Neural cell (in vitro differentiated cells): ENCODE data around the gene FOXF1. TPM values are rescaled to one million over a fixed set of nuclear protein-coding genes. Genes with fewer than 3 reads are reported as not detected.

Experiments used
- H2AFZ ChIP-seq: fragments of 200-600, 300-800 bp; sonication (generic), shearing (Covaris generic); 2 replicates; pipeline ENCODE4 v1.6.0; 2014; ENCODE audit warnings: low read depth, mild to moderate bottlenecking, antibody characterized with exemption, low read length, moderate library complexity
- H3F3A ChIP-seq: fragments of 200-600 bp; shearing (Covaris generic); 2 replicates; pipeline ENCODE4 v1.6.1; 2016; ENCODE audit warnings: mild to moderate bottlenecking, moderate library complexity, mixed read lengths, antibody characterized with exemption, low read length; ENCODE audit not compliant: insufficient read depth, poor library complexity, severe bottlenecking
- H3K27ac ChIP-seq: fragments of 200-600, 300-800 bp; sonication (generic), shearing (Covaris generic); 2 replicates; pipeline ENCODE4 v1.5.1; 2014; ENCODE audit warnings: mild to moderate bottlenecking, low read length, moderate library complexity
- H3K27me3 ChIP-seq: fragments of 300-800, 200-600 bp; sonication (generic), shearing (Covaris generic); 2 replicates; pipeline ENCODE4 v1.6.0; 2014; ENCODE audit warnings: mild to moderate bottlenecking, low read depth, low read length, moderate library complexity; ENCODE audit not compliant: insufficient read depth
- H3K36me3 ChIP-seq: fragments of 300-800, 200-600 bp; sonication (generic), shearing (Covaris generic); 2 replicates; pipeline ENCODE4 v1.5.1; 2014; ENCODE audit warnings: mild to moderate bottlenecking, antibody characterized with exemption, low read length, moderate library complexity; ENCODE audit not compliant: insufficient read depth
- H3K4me2 ChIP-seq: fragments of 300-800, 200-600 bp; sonication (generic), shearing (Covaris generic); 2 replicates; pipeline ENCODE4 v1.6.0; 2014; ENCODE audit warnings: mild to moderate bottlenecking, low read length
- H3K4me3 ChIP-seq: fragments of 300-800, 200-600 bp; sonication (generic), shearing (Covaris generic); 2 replicates; pipeline ENCODE4 v1.5.1; 2014; ENCODE audit warnings: mild to moderate bottlenecking, low read length, moderate library complexity
- H3K79me2 ChIP-seq: fragments of 200-600 bp; shearing (Covaris generic); replicated peaks from 2 replicates; pipeline ENCODE4 v1.6.0; 2014; ENCODE audit warnings: mild to moderate bottlenecking, low read length, moderate library complexity; ENCODE audit not compliant: insufficient read depth
- H3K9ac ChIP-seq: fragments of 300-800, 200-600 bp; sonication (generic), shearing (Covaris generic); 2 replicates; pipeline ENCODE4 v1.6.1; 2016; ENCODE audit warnings: mild to moderate bottlenecking, low read length, mixed read lengths
- H3K9me2 ChIP-seq: fragments of 200-600 bp; shearing (Covaris generic); 2 replicates; pipeline ENCODE4 v1.6.1; 2016; ENCODE audit warnings: mild to moderate bottlenecking, low read length, mixed read lengths; ENCODE audit not compliant: insufficient read depth
- H3K9me3 ChIP-seq: fragments of 200-600, 300-800 bp; sonication (generic), shearing (Covaris generic); 2 replicates; pipeline ENCODE4 v1.6.1; 2016; ENCODE audit warnings: mild to moderate bottlenecking, mixed run types, low read length, moderate library complexity, mixed read lengths
- H4K20me1 ChIP-seq: fragments of 200-600 bp; shearing (Covaris generic); 2 replicates; pipeline ENCODE4 v1.6.1; 2016; ENCODE audit warnings: mild to moderate bottlenecking, mixed run types; ENCODE audit not compliant: insufficient read depth
- EP300 ChIP-seq: fragments of 450-650 bp; conservative IDR thresholded peaks from 2 replicates; pipeline ENCODE4 v1.6.1; 2014; ENCODE audit warnings: antibody characterized with exemption, mild to moderate bottlenecking, moderate library complexity; ENCODE audit not compliant: poor library complexity, severe bottlenecking
- EZH2 ChIP-seq: fragments of 200-600, 300-800 bp; shearing (Covaris generic), sonication (generic); IDR thresholded peaks from 2 replicates; pipeline ENCODE4 v1.6.1; 2014; ENCODE audit warnings: antibody characterized with exemption, low read length, borderline replicate concordance, mild to moderate bottlenecking; ENCODE audit not compliant: insufficient read depth, poor library complexity, severe bottlenecking
- MXI1 ChIP-seq: fragments of 450-650 bp; conservative IDR thresholded peaks from 2 replicates; pipeline ENCODE4 v1.6.1; 2014; ENCODE audit warnings: antibody characterized with exemption, mild to moderate bottlenecking; ENCODE audit not compliant: poor library complexity, severe bottlenecking
- POLR2AphosphoS5 ChIP-seq: IDR thresholded peaks from 2 replicates; pipeline ENCODE4 v1.6.1; 2012
- RAD21 ChIP-seq: fragments of 450-650 bp; conservative IDR thresholded peaks from 2 replicates; pipeline ENCODE4 v1.6.1; 2014; ENCODE audit warnings: antibody characterized with exemption, mild to moderate bottlenecking, moderate library complexity
- SMC3 ChIP-seq: fragments of 450-650 bp; conservative IDR thresholded peaks from 2 replicates; pipeline ENCODE4 v1.6.1; 2014; ENCODE audit warnings: antibody characterized with exemption, mild to moderate bottlenecking, moderate library complexity; ENCODE audit not compliant: poor library complexity
- TAF1 ChIP-seq: IDR thresholded peaks from 2 replicates; pipeline ENCODE4 v1.6.1; 2012; ENCODE audit warnings: low read depth
- polyA plus RNA-seq: library from polyadenylated mRNA; depleted of rRNA; stranded (reverse); fragments of >200 nt; gene quantifications from 2 replicates; pipeline ENCODE4 v1.2.3, GENCODE V29; 2014
- TF ChIP-seq, protein P1 (sequence below): IDR thresholded peaks from 2 replicates; pipeline ENCODE4 v1.6.1; 2012; ENCODE audit warnings: borderline replicate concordance
- TF ChIP-seq, protein P2 (sequence below): fragments of 450-650 bp; IDR thresholded peaks from 2 replicates; pipeline ENCODE4 v1.5.1; 2014; ENCODE audit warnings: antibody characterized with exemption, mild to moderate bottlenecking, moderate library complexity; ENCODE audit not compliant: poor library complexity, severe bottlenecking

Gene FOXF1
- polyA plus RNA-seq, 1 donor from 2014 or later = not detected

- H2AFZ ChIP-seq = no peak overlapping the region
- no peaks in the 10 kb centered on the region for H3K9me3 ChIP-seq
- H3K79me2 ChIP-seq = no peaks in the 10 kb centered on the region
- H3K4me3 ChIP-seq = no peak overlapping the region
- H3K27ac ChIP-seq = no peak overlapping the region
- no peak overlapping the region for H3K4me2 ChIP-seq
- no peaks in the 10 kb centered on the region for H3K9me2 ChIP-seq
- no peak overlapping the region for H3K9ac ChIP-seq
- H3K36me3 ChIP-seq = no peaks in the 10 kb centered on the region
- H3K27me3 ChIP-seq = peaks cover 98% of the 10 kb centered on the region
- no peaks in the 10 kb centered on the region for H4K20me1 ChIP-seq
- H3F3A ChIP-seq = no peaks in the 10 kb centered on the region
- no peak for TF ChIP-seq MXI1
- TF ChIP-seq EZH2 = peak; percentile 90
- peak; percentile 26 for TF ChIP-seq POLR2AphosphoS5
Measured at GRCh38 chr16:86505185-86505898, 5.0 kb upstream of the FOXF1 start.

DNA sequence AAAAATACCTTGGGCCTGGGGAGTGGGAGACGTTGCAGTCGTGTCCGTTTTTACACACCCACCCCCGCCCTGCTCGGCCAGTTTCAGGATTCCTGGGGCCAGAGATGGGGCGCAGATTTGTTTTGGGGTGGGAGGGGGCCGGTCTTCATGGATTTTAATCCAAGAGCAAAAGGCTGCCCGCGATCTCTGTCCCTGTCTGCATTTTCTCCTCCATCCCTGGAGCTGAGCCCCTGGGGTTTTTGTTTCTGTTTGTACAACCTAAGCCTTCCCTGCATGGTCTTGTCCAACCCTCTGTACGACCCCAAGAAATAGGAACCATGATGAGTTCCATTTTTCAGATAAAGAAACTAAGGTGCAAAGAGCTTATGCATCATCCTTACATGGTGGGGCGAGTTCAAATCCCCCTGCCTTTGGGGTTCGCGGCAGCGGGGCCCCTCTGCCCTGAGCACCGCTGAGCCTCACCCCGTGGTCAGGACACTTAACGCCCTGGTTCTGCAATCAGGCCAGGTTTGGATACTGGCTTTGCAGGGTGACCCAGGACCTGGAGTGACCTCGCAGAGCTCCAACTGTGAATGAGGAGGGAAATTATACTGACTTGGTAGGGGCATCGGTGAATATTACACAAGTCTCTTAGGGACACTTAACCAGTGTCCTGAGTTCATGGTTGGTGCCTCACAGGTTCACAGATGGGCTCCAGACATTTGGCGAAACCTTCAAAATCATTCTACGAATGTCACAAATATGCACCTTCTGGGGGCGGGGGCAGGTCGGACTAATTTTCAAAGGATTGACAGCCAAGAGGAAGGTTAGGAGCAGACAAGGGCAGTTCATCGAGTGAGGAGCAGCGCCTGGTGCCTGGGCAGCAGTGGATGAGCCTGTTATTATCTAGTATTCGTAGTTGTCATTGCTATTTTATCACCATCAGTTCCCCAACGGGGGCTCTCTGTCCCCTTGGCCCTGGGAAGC, 4.1 kb upstream of the FOXF1 start:
- peaks cover 98% of the 10 kb centered on the region for H3K27me3 ChIP-seq
- no peaks in the 10 kb centered on the region for H3K9me3 ChIP-seq
- no peak overlapping the region for H3K4me3 ChIP-seq
- H3K9ac ChIP-seq = no peak overlapping the region
- H3K79me2 ChIP-seq = no peaks in the 10 kb centered on the region
- peak; percentile 69 for TF ChIP-seq EZH2
- no peak for TF ChIP-seq TAF1
- H3K27ac ChIP-seq = no peak overlapping the region
- H3K9me2 ChIP-seq = no peaks in the 10 kb centered on the region
- H2AFZ ChIP-seq = no peak overlapping the region
- no peaks in the 10 kb centered on the region for H4K20me1 ChIP-seq
- H3K4me2 ChIP-seq = no peak overlapping the region
- H3K36me3 ChIP-seq = no peaks in the 10 kb centered on the region
- no peaks in the 10 kb centered on the region for H3F3A ChIP-seq

- no peaks in the 10 kb centered on the region for H3K9me2 ChIP-seq
- H3K79me2 ChIP-seq = no peaks in the 10 kb centered on the region
- no peak overlapping the region for H3K27ac ChIP-seq
- no peaks in the 10 kb centered on the region for H3K36me3 ChIP-seq
- H3K4me2 ChIP-seq = no peak overlapping the region
- no peaks in the 10 kb centered on the region for H4K20me1 ChIP-seq
- no peak overlapping the region for H2AFZ ChIP-seq
- no peaks in the 10 kb centered on the region for H3F3A ChIP-seq
- H3K4me3 ChIP-seq = no peak overlapping the region
- TF ChIP-seq EP300 (no peak), TAF1 (no peak), EZH2 (no peak), SMC3 (no peak), MXI1 (no peak), RAD21 (no peak), POLR2AphosphoS5 (no peak)
- TF ChIP-seq, protein P1, sequence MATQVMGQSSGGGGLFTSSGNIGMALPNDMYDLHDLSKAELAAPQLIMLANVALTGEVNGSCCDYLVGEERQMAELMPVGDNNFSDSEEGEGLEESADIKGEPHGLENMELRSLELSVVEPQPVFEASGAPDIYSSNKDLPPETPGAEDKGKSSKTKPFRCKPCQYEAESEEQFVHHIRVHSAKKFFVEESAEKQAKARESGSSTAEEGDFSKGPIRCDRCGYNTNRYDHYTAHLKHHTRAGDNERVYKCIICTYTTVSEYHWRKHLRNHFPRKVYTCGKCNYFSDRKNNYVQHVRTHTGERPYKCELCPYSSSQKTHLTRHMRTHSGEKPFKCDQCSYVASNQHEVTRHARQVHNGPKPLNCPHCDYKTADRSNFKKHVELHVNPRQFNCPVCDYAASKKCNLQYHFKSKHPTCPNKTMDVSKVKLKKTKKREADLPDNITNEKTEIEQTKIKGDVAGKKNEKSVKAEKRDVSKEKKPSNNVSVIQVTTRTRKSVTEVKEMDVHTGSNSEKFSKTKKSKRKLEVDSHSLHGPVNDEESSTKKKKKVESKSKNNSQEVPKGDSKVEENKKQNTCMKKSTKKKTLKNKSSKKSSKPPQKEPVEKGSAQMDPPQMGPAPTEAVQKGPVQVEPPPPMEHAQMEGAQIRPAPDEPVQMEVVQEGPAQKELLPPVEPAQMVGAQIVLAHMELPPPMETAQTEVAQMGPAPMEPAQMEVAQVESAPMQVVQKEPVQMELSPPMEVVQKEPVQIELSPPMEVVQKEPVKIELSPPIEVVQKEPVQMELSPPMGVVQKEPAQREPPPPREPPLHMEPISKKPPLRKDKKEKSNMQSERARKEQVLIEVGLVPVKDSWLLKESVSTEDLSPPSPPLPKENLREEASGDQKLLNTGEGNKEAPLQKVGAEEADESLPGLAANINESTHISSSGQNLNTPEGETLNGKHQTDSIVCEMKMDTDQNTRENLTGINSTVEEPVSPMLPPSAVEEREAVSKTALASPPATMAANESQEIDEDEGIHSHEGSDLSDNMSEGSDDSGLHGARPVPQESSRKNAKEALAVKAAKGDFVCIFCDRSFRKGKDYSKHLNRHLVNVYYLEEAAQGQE = no peak
- TF ChIP-seq, protein P2, sequence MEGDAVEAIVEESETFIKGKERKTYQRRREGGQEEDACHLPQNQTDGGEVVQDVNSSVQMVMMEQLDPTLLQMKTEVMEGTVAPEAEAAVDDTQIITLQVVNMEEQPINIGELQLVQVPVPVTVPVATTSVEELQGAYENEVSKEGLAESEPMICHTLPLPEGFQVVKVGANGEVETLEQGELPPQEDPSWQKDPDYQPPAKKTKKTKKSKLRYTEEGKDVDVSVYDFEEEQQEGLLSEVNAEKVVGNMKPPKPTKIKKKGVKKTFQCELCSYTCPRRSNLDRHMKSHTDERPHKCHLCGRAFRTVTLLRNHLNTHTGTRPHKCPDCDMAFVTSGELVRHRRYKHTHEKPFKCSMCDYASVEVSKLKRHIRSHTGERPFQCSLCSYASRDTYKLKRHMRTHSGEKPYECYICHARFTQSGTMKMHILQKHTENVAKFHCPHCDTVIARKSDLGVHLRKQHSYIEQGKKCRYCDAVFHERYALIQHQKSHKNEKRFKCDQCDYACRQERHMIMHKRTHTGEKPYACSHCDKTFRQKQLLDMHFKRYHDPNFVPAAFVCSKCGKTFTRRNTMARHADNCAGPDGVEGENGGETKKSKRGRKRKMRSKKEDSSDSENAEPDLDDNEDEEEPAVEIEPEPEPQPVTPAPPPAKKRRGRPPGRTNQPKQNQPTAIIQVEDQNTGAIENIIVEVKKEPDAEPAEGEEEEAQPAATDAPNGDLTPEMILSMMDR = no peak
- H3K9me3 ChIP-seq = no peaks in the 10 kb centered on the region
- no peak overlapping the region for H3K9ac ChIP-seq
- peaks cover 98% of the 10 kb centered on the region for H3K27me3 ChIP-seq
Measured at GRCh38 chr16:86507173-86508027, 2.9 kb upstream of the FOXF1 start.
